Calu3 (cell line): ENCODE data around the gene TMEM184A. TPM values are rescaled to one million over a fixed set of nuclear protein-coding genes. Genes with fewer than 3 reads are reported as not detected.
A peak's percentile ranks its signal among the peaks of the same experiment; 100 is the strongest.

Source experiments
- BruUV-seq: library from RNA; stranded (reverse); fragments of 400-500 nt; replicated peaks from 2 replicates; lab custom pipeline; 2021; lab: Mats Ljungman, UMichigan
- CTCF ChIA-PET: fragments of 300-600 bp; sonication (Branson Sonifier 250); formaldehyde crosslinking; loops from one replicate; lab custom pipeline; 2022; ENCODE audit warnings: antibody characterized with exemption; lab: Charles Lee
- DNase-seq: peaks from one replicate; pipeline ENCODE4 v3.0.0; 2022
- H3K27ac Mint-ChIP-seq: one replicate; pipeline ENCODE4 v1.8.0; 2022; ENCODE audit warnings: mixed read lengths; ENCODE audit not compliant: unreplicated experiment
- H3K27me3 Mint-ChIP-seq: one replicate; pipeline ENCODE4 v1.8.0; 2022; ENCODE audit warnings: mixed read lengths; ENCODE audit not compliant: unreplicated experiment
- H3K36me3 Mint-ChIP-seq: one replicate; pipeline ENCODE4 v1.8.0; 2022; ENCODE audit warnings: mild to moderate bottlenecking, moderate library complexity, mixed read lengths; ENCODE audit not compliant: insufficient read depth, unreplicated experiment
- H3K4me1 Mint-ChIP-seq: one replicate; pipeline ENCODE4 v1.8.0; 2022; ENCODE audit warnings: mild to moderate bottlenecking, low read depth, mixed read lengths; ENCODE audit not compliant: unreplicated experiment
- H3K4me3 Mint-ChIP-seq: one replicate; pipeline ENCODE4 v1.8.0; 2022; ENCODE audit warnings: mild to moderate bottlenecking, low read depth, moderate library complexity, mixed read lengths; ENCODE audit not compliant: unreplicated experiment
- H3K9me3 Mint-ChIP-seq: one replicate; pipeline ENCODE4 v1.8.0; 2022; ENCODE audit warnings: low read depth, mixed read lengths; ENCODE audit not compliant: unreplicated experiment
- intact Hi-C: fragments of 100-400 bp; cut with micrococcal nuclease; formaldehyde crosslinking; loops from one replicate; pipeline ENCODE4 v1.10.0; 2022; ENCODE audit not compliant: unreplicated experiment
- total RNA-seq: library from RNA; stranded (reverse); gene quantifications from 2 replicates; pipeline ENCODE4 v1.2.3, GENCODE V29; 2022
- TF ChIP-seq, protein P1 (sequence below): fragments of 200-600 bp; IDR thresholded peaks from one replicate; pipeline ENCODE4 v1.8.0; 2022; ENCODE audit warnings: antibody characterized with exemption; ENCODE audit not compliant: unreplicated experiment

TMEM184A gene
- total RNA-seq, 1 experiment from 2014 or later = 61.9 TPM

DNA sequence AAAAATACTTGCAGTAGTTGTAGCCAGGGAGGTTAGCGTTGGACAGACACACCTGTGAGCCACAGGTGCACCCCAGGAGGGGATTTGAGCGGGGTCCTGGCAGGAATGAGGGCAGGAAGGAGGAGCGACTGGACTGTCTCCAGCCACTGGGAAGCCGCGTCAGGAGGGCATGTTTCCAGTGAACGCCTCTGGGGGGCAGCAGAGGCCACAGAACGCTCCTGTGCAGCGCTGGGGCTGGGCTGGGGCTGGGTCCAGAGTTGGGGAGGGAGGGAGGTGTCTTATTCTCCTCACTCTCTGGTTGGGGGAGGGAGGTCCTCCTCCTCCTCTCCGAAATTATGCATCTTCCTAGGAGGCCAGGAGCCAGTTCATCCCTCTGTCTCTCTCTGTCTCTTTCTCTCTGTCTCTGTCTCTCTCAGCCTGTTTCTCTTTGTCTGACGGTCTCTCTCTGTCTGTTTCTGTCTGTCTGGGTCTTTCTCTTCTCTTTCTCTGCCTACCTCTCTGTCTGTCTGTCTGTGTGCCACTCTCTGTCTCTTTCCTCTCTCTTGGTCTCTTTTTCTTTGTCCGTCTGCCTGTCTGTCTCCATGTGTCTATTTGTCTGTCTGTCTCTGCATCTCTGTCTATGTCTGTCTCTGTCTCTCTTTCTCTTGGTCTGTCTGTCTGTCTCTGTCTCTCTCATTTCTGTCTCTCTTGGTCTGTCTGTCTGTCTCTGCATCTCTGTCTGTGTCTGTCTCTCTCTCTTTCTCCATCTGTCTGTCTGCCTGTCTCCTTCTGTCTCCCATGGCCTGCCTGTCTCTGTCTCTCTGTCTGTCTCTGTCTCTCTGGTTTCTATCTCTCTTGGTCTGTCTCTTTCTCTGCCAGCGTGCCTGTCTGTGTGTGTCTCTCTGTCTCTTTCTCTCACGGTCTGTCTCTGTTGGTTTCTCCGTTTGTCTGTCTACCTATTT, 23.7 kb upstream of the TMEM184A start:
- H3K27me3 Mint-ChIP-seq = peaks cover 62% of the 10 kb centered on the region
- CTCF ChIA-PET = interaction anchor here (0.6 to 1.0 kb wide), 4 partner anchors 12 to 629 kb away, joined by 3 to 6 read pairs (median 4); no protein-coding TSS in a partner anchor
- DNase-seq = peak; percentile 91

DNA sequence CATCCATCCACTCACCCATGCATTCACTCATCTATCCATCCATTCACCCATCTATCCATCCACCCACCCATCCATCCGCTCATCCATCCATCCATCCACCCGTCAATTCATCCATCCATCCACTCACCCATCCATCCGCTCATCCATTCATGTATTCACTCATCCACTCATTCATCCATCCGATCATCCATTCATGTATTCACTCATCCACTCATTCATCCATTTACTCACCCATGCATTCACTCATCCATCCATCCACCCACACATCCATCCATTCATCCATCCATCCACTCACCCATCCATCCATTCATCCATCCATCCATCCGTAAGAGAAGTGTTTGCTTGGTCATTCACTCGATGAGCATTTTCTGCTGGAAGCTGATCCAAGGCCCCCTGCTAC, 22.5 kb upstream of the TMEM184A start:
- intact Hi-C loops = loop anchor here (5.0 to 10.0 kb wide), 2 partner anchors 174 to 766 kb away; no protein-coding TSS in a partner anchor
- Mint-ChIP-seq H3K4me3 (no peak overlapping the region), H3K27ac (no peak overlapping the region), H3K36me3 (no peaks in the 10 kb centered on the region), H3K27me3 (peaks cover 56% of the 10 kb centered on the region), H3K9me3 (peaks cover 7% of the 10 kb centered on the region), H3K4me1 (peaks cover 11% of the 10 kb centered on the region)
- CTCF ChIA-PET = interaction anchor here (1.0 kb wide), 1 partner anchor 11 kb away, joined by 3 read pairs; no protein-coding TSS in a partner anchor
- BruUV-seq = no TSS peak
- TF ChIP-seq, protein P1, sequence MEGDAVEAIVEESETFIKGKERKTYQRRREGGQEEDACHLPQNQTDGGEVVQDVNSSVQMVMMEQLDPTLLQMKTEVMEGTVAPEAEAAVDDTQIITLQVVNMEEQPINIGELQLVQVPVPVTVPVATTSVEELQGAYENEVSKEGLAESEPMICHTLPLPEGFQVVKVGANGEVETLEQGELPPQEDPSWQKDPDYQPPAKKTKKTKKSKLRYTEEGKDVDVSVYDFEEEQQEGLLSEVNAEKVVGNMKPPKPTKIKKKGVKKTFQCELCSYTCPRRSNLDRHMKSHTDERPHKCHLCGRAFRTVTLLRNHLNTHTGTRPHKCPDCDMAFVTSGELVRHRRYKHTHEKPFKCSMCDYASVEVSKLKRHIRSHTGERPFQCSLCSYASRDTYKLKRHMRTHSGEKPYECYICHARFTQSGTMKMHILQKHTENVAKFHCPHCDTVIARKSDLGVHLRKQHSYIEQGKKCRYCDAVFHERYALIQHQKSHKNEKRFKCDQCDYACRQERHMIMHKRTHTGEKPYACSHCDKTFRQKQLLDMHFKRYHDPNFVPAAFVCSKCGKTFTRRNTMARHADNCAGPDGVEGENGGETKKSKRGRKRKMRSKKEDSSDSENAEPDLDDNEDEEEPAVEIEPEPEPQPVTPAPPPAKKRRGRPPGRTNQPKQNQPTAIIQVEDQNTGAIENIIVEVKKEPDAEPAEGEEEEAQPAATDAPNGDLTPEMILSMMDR = no peak
- no peak for DNase-seq

More for the DNA sequence above, 23.7 kb upstream of the TMEM184A start:
- H3K27ac Mint-ChIP-seq = no peak overlapping the region
- no TSS peak for BruUV-seq
- intact Hi-C loops = loop anchor here (5.0 to 10.0 kb wide), 2 partner anchors 173 to 765 kb away; no protein-coding TSS in a partner anchor
- TF ChIP-seq, protein P1 = peak; percentile 95
- H3K9me3 Mint-ChIP-seq = peaks cover 7% of the 10 kb centered on the region
- H3K4me3 Mint-ChIP-seq = no peak overlapping the region
- H3K36me3 Mint-ChIP-seq = no peaks in the 10 kb centered on the region
- H3K4me1 Mint-ChIP-seq = peaks cover 11% of the 10 kb centered on the region

DNA sequence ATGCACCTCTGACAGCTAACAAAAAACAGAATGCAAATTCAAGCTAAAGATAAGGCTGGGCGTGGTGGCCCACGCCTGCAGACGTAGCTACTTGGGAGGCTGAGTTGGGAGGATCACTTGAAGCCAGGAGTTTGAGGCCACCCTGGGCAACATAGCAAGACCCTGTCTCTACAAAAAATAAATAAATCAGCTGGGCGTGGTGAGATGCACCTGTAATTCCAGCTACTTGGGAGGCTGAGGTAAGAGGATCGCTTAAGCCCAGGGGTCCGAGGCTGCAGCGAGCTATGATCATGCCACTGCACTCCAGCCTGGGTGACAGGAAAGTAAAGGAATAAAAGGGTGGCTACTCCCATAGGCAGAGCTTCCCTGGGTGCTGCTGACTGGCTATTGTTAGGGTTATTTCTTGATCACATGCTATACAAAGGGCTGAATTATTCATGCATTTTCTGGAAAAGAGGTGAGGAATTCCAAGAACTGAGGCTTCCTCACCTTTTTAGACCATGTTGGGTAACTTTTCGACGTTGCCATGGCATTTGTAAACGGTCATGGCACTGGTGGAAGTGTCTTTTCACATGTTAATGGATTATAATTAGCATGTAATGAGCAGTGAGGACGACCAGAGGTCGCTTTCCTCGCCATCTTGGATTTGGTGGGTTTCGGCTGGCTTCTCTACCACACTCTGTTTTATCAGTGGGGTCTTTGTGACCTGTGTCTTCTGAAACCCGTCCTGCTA, 20.7 kb upstream of the TMEM184A start:
- intact Hi-C loops = loop anchor here (5.0 to 10.0 kb wide), 2 partner anchors 176 to 768 kb away; no protein-coding TSS in a partner anchor
- CTCF ChIA-PET = no interaction called here

More for the DNA sequence above, 20.7 kb upstream of the TMEM184A start:
- Mint-ChIP-seq H3K4me1 (peaks cover 11% of the 10 kb centered on the region), H3K27me3 (peaks cover 38% of the 10 kb centered on the region), H3K27ac (no peak overlapping the region), H3K4me3 (no peak overlapping the region), H3K36me3 (no peaks in the 10 kb centered on the region), H3K9me3 (peaks cover 7% of the 10 kb centered on the region)
- TF ChIP-seq, protein P1 = no peak
- no TSS peak for BruUV-seq
- no peak for DNase-seq
